ENCODE results near the gene CYFIP2.

- TF ChIP-seq CTCF (IDR thresholded peaks at IDR 0.05), result no peak
- TF ChIP-seq POLR2A (IDR thresholded peaks at IDR 0.05), result no peak
Measured at GRCh38 chr5:157236423-157236822, 29.5 kb upstream of the CYFIP2 start.

Measured in adrenal gland (tissue), 5 donors.